Left ventricle myocardium superior (tissue), 1 donor: ENCODE data around the gene DHX16. TPM values are rescaled to one million over a fixed set of nuclear protein-coding genes. Genes with fewer than 3 reads are reported as not detected.
"Not testable (repeated sequence)": the region's sequence is repeated elsewhere in the genome, so short reads cannot be mapped to it uniquely, and the experiment has no call there.

Source experiments
- ATAC-seq: fragments of 200-7000 bp; cut with Tn5 transposase; one replicate; pipeline ENCODE4 v1.9.1; 2020; ENCODE audit warnings: mild to moderate bottlenecking, moderate library complexity
- DNase-seq: peaks from one replicate; pipeline ENCODE4 v3.0.0-alpha.2; 2020
- intact Hi-C: fragments of 100-400 bp; cut with micrococcal nuclease; formaldehyde crosslinking; loops from one replicate; pipeline ENCODE4 v1.11.0; 2022
- total RNA-seq: library from RNA; stranded (reverse); fragmentation: NEBNext Ultra II Directional; extraction: Animal tissue kit (Norgen Biotek cat#: 25700); gene quantifications from one replicate; pipeline ENCODE4 v1.2.1, GENCODE V29; 2021
- donor health status: DM: no; HTN: yes; CAD: no; lungs with severe emphysema.

The DHX16 gene
- total RNA-seq, 1 donor from 2014 or later: 20.2 TPM

- DNase-seq (peak; percentile 86), ATAC-seq (peak; percentile 14)
- intact Hi-C loops: no loop called here
These were observed 9.6 kb upstream of the DHX16 start for GRCh38 chr6:30682143-30683117.

GRCh38 chr6:30681766-30682142 lies 8.9 kb upstream of the DHX16 start:
- ATAC-seq: no peak
- intact Hi-C loops: no loop called here
- no peak for DNase-seq

GRCh38 chr6:30679765-30680535 lies 7.1 kb upstream of the DHX16 start:
- ATAC-seq (no peak), DNase-seq (no peak)
- intact Hi-C loops: loop anchor here (2.0 kb wide), 1 partner anchor 43 kb away; no protein-coding TSS in a partner anchor

GRCh38 chr6:30678964-30679726 lies 6.3 kb upstream of the DHX16 start:
- DNase-seq (peak; percentile 93), ATAC-seq (peak; percentile 78)
- intact Hi-C loops: loop anchor here (2.0 kb wide), 1 partner anchor 44 kb away; no protein-coding TSS in a partner anchor

- ATAC-seq (no peak), DNase-seq (no peak)
- intact Hi-C loops: no loop called here
These were observed 4.0 kb upstream of the DHX16 start for GRCh38 chr6:30676660-30677285.

- intact Hi-C loops: no loop called here
- ATAC-seq: no peak
- DNase-seq: no peak
These were observed 1.9 kb downstream of the DHX16 start for GRCh38 chr6:30670760-30671527.

- ATAC-seq, DNase-seq, intact Hi-C loops: not testable (repeated sequence)
These were observed 6.5 kb downstream of the DHX16 start for GRCh38 chr6:30666300-30666699.

- ATAC-seq (no peak), DNase-seq (no peak)
- intact Hi-C loops: no loop called here
These were observed 7.6 kb downstream of the DHX16 start for GRCh38 chr6:30664994-30665767.

- DNase-seq, ATAC-seq, intact Hi-C loops: not testable (repeated sequence)
These were observed 14.9 kb downstream of the DHX16 start for GRCh38 chr6:30657922-30658321.

- ATAC-seq (no peak), DNase-seq (no peak)
- intact Hi-C loops: no loop called here
These were observed 15.4 kb downstream of the DHX16 start for GRCh38 chr6:30657454-30657853.

- ATAC-seq (peak; percentile 19), DNase-seq (no peak)
- intact Hi-C loops: no loop called here
These were observed 16.3 kb downstream of the DHX16 start for GRCh38 chr6:30656513-30656912.

GRCh38 chr6:30655743-30656094 lies 17.1 kb downstream of the DHX16 start:
- DNase-seq (no peak), ATAC-seq (no peak)
- intact Hi-C loops: no loop called here

GRCh38 chr6:30654798-30655742 lies 17.7 kb downstream of the DHX16 start:
- DNase-seq: no peak
- no peak for ATAC-seq
- intact Hi-C loops: no loop called here

- intact Hi-C loops: no loop called here
- DNase-seq (no peak), ATAC-seq (no peak)
These were observed 21.7 kb downstream of the DHX16 start for GRCh38 chr6:30651143-30651542.

GRCh38 chr6:30647242-30648116 lies 25.3 kb downstream of the DHX16 start:
- peak; percentile 88 for ATAC-seq
- intact Hi-C loops: no loop called here
- DNase-seq: peak; percentile 85
